ENCODE measurements around the gene SLC35E4. TPM values are rescaled to one million over a fixed set of nuclear protein-coding genes. Genes with fewer than 3 reads are reported as not detected.

SLC35E4 gene
- total and polyA plus RNA-seq, 2 experiments from 2014 or later, result 1.4 to 5.5 TPM

GRCh38 chr22:30691204-30691603 lies 55.6 kb downstream of the SLC35E4 start:
- Histone ChIP-seq H2AFZ (no peak overlapping the region), H3K9me3 (ENCODE audit: low read depth) (no peaks in the 10 kb centered on the region), H4K20me1 (ENCODE audit: insufficient read depth, poor library complexity, severe bottlenecking) (no peaks in the 10 kb centered on the region), H3K27ac (no peak overlapping the region), H3K27me3 (no peaks in the 10 kb centered on the region), H3K9me2 (replicated peaks; ENCODE audit: insufficient read depth) (no peaks in the 10 kb centered on the region), H3K36me3 (replicated peaks; ENCODE audit: insufficient read depth, low read depth) (no peaks in the 10 kb centered on the region), H3K4me3 (no peak overlapping the region), H3K4me2 (no peak overlapping the region), H3K79me2 (no peaks in the 10 kb centered on the region), H3K4me1 (ENCODE audit: insufficient read depth) (peaks cover 7% of the 10 kb centered on the region)
- no peak for DNase-seq (ENCODE audit: low spot score)
- WGBS (ENCODE audit: low lambda C conversion rate, missing lambda C conversion rate), result 68% methylated on average over 1 of the region's 1 CpG
- TF ChIP-seq EZH2phosphoT487 (IDR thresholded peaks at IDR 0.05; ENCODE audit: low read depth, severe bottlenecking, unreplicated experiment), result no peak
- TF ChIP-seq EZH2 (IDR thresholded peaks at IDR 0.05; ENCODE audit: borderline replicate concordance), result no peak
- no peak for TF ChIP-seq CTCF (IDR thresholded peaks at IDR 0.05; ENCODE audit: poor library complexity)

- no peaks in the 10 kb centered on the region for H3K9me3 ChIP-seq (ENCODE audit: low read depth)
- peaks cover 3% of the 10 kb centered on the region for H3K27me3 ChIP-seq
- WGBS (ENCODE audit: low lambda C conversion rate, missing lambda C conversion rate), result under 1% methylated on average over 33 of the region's 38 CpGs
- H2AFZ ChIP-seq, result peak overlapping the region; percentile 87
- peak; percentile 82 for DNase-seq (ENCODE audit: low spot score)
- H3K27ac ChIP-seq, result peak overlapping the region; percentile 92
- H3K4me2 ChIP-seq, result peak overlapping the region; percentile 94
- H3K79me2 ChIP-seq, result no peaks in the 10 kb centered on the region
- no peaks in the 10 kb centered on the region for H4K20me1 ChIP-seq (ENCODE audit: insufficient read depth, poor library complexity, severe bottlenecking)
- TF ChIP-seq CTCF (IDR thresholded peaks at IDR 0.05; ENCODE audit: poor library complexity), result no peak
- no peak for TF ChIP-seq EZH2phosphoT487 (IDR thresholded peaks at IDR 0.05; ENCODE audit: low read depth, severe bottlenecking, unreplicated experiment)
- no peak for TF ChIP-seq EZH2 (IDR thresholded peaks at IDR 0.05; ENCODE audit: borderline replicate concordance)
- H3K4me1 ChIP-seq (ENCODE audit: insufficient read depth), result peaks cover 7% of the 10 kb centered on the region
- no peaks in the 10 kb centered on the region for H3K36me3 ChIP-seq (replicated peaks; ENCODE audit: insufficient read depth, low read depth)
- peak overlapping the region; percentile 82 for H3K4me3 ChIP-seq
- H3K9me2 ChIP-seq (replicated peaks; ENCODE audit: insufficient read depth), result no peaks in the 10 kb centered on the region
Measured at GRCh38 chr22:30694171-30694639, 58.6 kb downstream of the SLC35E4 start.

- peaks cover 3% of the 10 kb centered on the region for H3K27me3 ChIP-seq
- peaks cover 7% of the 10 kb centered on the region for H3K4me1 ChIP-seq (ENCODE audit: insufficient read depth)
- peak within 1 kb of the TSS; percentile 99 for H3K4me2 ChIP-seq
- no peaks in the 10 kb centered on the region for H3K36me3 ChIP-seq (replicated peaks; ENCODE audit: insufficient read depth, low read depth)
- TF ChIP-seq CTCF (IDR thresholded peaks at IDR 0.05; ENCODE audit: poor library complexity), result peak; percentile 4
- no peak for TF ChIP-seq EZH2phosphoT487 (IDR thresholded peaks at IDR 0.05; ENCODE audit: low read depth, severe bottlenecking, unreplicated experiment)
- H2AFZ ChIP-seq, result peak within 1 kb of the TSS; percentile 100
- no peaks in the 10 kb centered on the region for H3K9me3 ChIP-seq (ENCODE audit: low read depth)
- H3K27ac ChIP-seq, result peak within 1 kb of the TSS; percentile 92
- H3K9me2 ChIP-seq (replicated peaks; ENCODE audit: insufficient read depth), result no peaks in the 10 kb centered on the region
- peak; percentile 77 for DNase-seq (ENCODE audit: low spot score)
- 2% methylated on average over 42 of the region's 88 CpGs for WGBS (ENCODE audit: low lambda C conversion rate, missing lambda C conversion rate)
- no peaks in the 10 kb centered on the region for H3K79me2 ChIP-seq
- no peaks in the 10 kb centered on the region for H4K20me1 ChIP-seq (ENCODE audit: insufficient read depth, poor library complexity, severe bottlenecking)
- peak within 1 kb of the TSS; percentile 87 for H3K4me3 ChIP-seq
Measured at GRCh38 chr22:30694640-30695350, 59.2 kb downstream of the SLC35E4 start, which contains the start of gene OSBP2. Gene OSBP2, plus strand, starts transcription at chr22:30694874. Its CDS starts 36 bp downstream, at chr22:30694910.

Data from hepatocyte (in vitro differentiated cells).